Mesodermal cell (in vitro differentiated cells): ENCODE data around the gene CEP89.
"Not testable (repeated sequence)": the region's sequence is repeated elsewhere in the genome, so short reads cannot be mapped to it uniquely, and the experiment has no call there.

Experiments
- H3K27ac ChIP-seq: 2 replicates; pipeline ENCODE4 v1.7.0; 2013; ENCODE audit warnings: mild to moderate bottlenecking, low read depth, low read length, moderate library complexity; ENCODE audit not compliant: severe bottlenecking
- H3K36me3 ChIP-seq: 2 replicates; pipeline ENCODE4 v1.7.1; 2013; ENCODE audit warnings: mild to moderate bottlenecking, low read length, moderate library complexity; ENCODE audit not compliant: control insufficient read depth, insufficient read depth
- H3K4me1 ChIP-seq: one replicate; pipeline ENCODE4 v1.7.1; 2013; ENCODE audit warnings: mild to moderate bottlenecking, low read length; ENCODE audit not compliant: insufficient read depth, control insufficient read depth, poor library complexity, severe bottlenecking
- H3K4me3 ChIP-seq: 2 replicates; pipeline ENCODE4 v1.7.0; 2013; ENCODE audit warnings: low read length, control low read depth, mild to moderate bottlenecking; ENCODE audit not compliant: insufficient read depth, poor library complexity, severe bottlenecking; ENCODE audit errors: extremely low read depth
- H3K9me3 ChIP-seq: 2 replicates; pipeline ENCODE4 v1.7.1; 2013; ENCODE audit warnings: mild to moderate bottlenecking, low read length, moderate library complexity; ENCODE audit not compliant: control insufficient read depth
- WGBS, 2 experiments: methylation state at CpG; one replicate each; pipeline ENCODE4 v1.1.5; 2013; ENCODE audit warnings: missing lambda C conversion rate in 2 of 2; ENCODE audit not compliant: insufficient coverage in 2 of 2; 5-methylcytosine and 5-hydroxymethylcytosine counted together

The CEP89 gene

DNA sequence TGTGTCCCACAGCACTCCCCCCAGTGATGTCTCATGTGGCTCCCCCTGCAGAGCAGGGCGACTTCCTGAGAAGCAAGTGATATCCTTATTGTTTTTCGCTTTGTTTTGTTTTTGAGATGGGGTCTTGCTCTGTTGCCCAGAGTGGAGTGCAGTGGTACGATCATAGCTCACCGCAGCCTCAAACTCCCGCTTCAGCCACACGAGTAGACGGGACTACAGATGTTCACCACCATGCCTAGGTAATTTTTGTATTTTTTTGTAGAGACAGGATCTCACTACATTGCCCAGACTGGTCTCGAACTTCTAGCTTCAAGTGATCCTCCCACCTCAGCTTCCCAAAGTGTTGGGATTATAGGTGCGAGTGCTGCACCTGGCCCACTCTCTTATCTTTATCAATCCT lies 5.0 kb downstream of the CEP89 start:
- H3K4me3 ChIP-seq, result no peak overlapping the region
- peaks cover 61% of the 10 kb centered on the region for H3K36me3 ChIP-seq
- no peaks in the 10 kb centered on the region for H3K4me1 ChIP-seq
- H3K9me3 ChIP-seq, result no peaks in the 10 kb centered on the region
- no peak overlapping the region for H3K27ac ChIP-seq
- 87 to 96% methylated on average over 7 to 8 of the region's 9 CpGs for WGBS, 2 experiments

DNA sequence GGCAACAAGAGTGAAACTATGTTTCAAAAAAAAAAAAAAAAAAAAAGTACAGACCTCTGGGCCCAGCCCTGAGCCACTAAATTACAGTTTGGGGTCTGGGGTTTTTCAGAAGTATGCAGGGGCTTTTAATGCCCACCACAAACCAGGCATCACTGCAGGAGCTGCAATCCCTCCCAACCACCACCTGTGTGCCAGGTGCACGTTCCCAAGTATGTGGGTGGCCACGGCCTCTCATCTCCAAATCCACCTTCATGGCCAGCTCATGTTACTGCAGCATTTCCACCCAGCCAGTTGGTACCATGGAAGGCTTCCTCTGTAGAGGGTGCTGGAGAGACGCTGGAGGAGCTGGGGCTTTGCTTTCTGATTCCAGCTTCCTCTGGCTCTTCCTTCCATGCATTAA lies 26.5 kb downstream of the CEP89 start:
- Histone ChIP-seq H3K36me3 (peaks cover 68% of the 10 kb centered on the region), H3K9me3 (no peaks in the 10 kb centered on the region), H3K4me1 (no peaks in the 10 kb centered on the region), H3K4me3 (no peak overlapping the region), H3K27ac (no peak overlapping the region)
- 60 to 64% methylated on average over 3 of the region's 3 CpGs for WGBS, 2 experiments

DNA sequence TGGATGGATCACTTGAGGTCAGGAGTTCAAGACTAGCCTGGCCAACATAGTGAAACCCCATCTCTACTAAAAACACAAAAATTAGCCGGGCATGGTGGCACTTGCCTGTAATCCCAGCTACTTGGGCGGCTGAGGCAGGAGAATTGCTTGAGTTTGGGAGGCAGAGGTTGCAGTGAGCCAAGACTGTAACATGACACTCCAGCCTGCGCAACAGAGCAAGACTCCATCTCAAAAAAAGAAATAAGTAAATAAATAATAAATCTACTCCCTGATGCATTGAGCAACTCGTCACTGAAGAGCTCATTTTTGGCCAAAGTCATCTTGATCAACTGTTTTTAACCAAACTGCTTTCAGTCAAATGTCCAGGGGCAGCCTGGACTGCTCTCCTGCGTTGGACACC lies 30.5 kb downstream of the CEP89 start:
- H3K4me1 ChIP-seq, H3K9me3 ChIP-seq, H3K4me3 ChIP-seq, H3K27ac ChIP-seq: not testable (repeated sequence)
- 88 to 91% methylated on average over 2 of the region's 5 CpGs for WGBS, 2 experiments
- peaks cover 59% of the 10 kb centered on the region for H3K36me3 ChIP-seq

DNA sequence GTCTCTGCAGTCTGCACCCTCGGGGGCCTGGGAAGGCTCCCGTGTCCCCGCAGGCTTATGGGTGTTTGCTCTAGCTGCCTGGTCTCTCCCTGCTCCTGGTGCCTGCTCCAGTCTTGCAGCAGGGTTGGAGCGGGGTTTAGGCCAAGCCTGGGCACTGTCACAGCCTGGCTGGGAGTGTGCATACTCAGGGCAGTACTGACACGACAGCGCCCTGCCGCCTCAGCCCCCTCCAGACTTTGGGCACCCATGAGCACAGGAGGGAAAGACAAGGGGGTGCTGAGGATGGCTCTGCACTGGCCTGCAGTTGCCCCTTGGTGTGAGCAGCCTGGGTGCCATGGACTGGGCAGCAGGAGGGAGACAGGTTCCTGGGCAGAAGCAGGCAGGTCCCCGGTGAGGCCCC lies 35.7 kb downstream of the CEP89 start:
- no peaks in the 10 kb centered on the region for H3K9me3 ChIP-seq
- no peak overlapping the region for H3K27ac ChIP-seq
- no peaks in the 10 kb centered on the region for H3K4me1 ChIP-seq
- no peak overlapping the region for H3K4me3 ChIP-seq
- peaks cover 61% of the 10 kb centered on the region for H3K36me3 ChIP-seq
- 91 to 96% methylated on average over 8 of the region's 8 CpGs for WGBS, 2 experiments

DNA sequence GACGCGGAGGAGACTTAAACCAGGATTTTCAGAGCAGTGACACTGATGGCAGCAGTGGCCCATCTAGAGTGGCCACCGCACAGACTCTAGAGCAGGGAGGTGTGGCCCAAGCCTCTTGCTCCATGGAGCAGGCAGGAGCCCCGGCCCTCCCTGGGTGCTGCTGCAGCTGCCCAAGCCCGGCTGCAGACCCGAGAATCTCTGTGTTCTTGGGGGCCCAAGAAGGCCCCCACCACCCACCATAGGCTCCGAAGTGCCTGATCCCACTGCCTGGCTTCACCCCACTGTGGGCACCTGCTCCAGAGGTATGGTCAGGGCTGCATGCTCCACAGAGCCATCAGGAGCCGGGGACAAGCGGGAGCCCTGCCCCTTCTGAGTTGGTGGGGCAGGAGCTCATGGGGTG lies 36.1 kb downstream of the CEP89 start:
- WGBS, 2 experiments, result 88 to 94% methylated on average over 6 to 7 of the region's 9 CpGs
- H3K9me3 ChIP-seq, result no peaks in the 10 kb centered on the region
- H3K27ac ChIP-seq, result no peak overlapping the region
- H3K36me3 ChIP-seq, result peaks cover 65% of the 10 kb centered on the region
- H3K4me3 ChIP-seq, result no peak overlapping the region
- H3K4me1 ChIP-seq, result no peaks in the 10 kb centered on the region

DNA sequence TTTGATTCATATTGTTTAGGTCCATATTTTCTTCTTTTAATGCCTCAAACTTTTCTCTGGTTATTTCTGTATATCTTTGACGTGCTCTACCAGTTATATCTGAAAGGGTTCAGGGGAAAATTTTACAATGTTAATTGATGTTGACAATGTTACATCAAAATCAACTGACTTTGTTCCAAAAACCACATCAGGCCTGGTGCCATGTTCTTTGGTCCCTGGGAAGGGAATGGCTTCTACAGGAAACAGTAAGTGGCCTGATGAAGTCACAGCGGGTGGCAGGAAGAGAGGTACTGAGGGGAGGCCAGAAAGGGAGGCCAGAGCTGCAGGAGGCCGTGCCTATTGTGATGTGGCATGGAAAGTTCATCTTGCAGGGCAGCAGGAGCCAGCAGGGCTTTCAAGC lies 38.2 kb downstream of the CEP89 start:
- WGBS, 2 experiments, result 88 to 100% methylated on average over 1 to 2 of the region's 3 CpGs
- Histone ChIP-seq H3K4me1 (no peaks in the 10 kb centered on the region), H3K9me3 (no peaks in the 10 kb centered on the region), H3K36me3 (peaks cover 82% of the 10 kb centered on the region), H3K4me3 (no peak overlapping the region), H3K27ac (no peak overlapping the region)

DNA sequence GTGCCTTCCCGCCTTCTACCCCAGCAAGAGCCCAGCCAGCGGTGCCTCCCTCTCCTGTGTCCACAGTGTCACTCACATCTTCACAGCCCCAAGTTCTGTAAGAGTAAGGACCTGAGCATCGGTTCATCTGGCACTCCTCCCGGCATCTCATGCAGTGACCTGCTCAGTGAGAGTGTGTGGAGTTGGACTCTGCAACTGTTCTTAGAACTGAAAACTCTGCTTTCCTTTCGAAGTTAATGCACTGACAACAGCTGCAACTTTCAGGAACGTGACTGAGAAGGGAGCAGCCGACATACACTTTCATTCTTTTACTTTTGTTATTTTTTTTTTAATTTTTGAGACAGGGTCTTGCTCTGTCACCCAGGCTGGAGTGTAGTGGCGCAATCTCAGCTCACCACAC lies 41.2 kb downstream of the CEP89 start:
- Histone ChIP-seq H3K36me3 (peaks cover 75% of the 10 kb centered on the region), H3K27ac (no peak overlapping the region), H3K9me3 (no peaks in the 10 kb centered on the region), H3K4me3 (no peak overlapping the region), H3K4me1 (no peaks in the 10 kb centered on the region)
- WGBS, 2 experiments, result 98 to 100% methylated on average over 6 to 8 of the region's 8 CpGs

DNA sequence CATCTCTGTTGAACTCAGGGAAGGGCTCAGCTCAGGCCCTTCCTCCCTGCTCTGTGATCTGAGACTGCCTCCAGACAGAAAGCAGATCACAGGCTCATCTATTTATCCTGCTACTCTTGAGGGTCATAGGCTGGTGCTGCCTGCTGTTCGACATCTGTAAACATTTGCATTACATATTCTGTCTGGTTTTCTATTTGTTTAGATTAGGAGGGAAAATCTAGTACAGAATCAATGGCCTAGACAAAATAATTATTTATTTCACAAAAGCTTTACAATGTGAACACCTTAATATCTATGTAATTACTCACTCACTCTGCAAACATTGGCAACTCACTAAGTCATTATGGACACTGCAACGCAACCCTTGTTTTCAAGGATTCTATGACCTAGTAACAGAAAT lies 43.0 kb downstream of the CEP89 start:
- H3K27ac ChIP-seq, result no peak overlapping the region
- H3K9me3 ChIP-seq, result no peaks in the 10 kb centered on the region
- H3K4me1 ChIP-seq, result no peaks in the 10 kb centered on the region
- WGBS, 2 experiments, result no CpG with 5 or more reads among the region's 2 CpGs
- peaks cover 74% of the 10 kb centered on the region for H3K36me3 ChIP-seq
- H3K4me3 ChIP-seq, result no peak overlapping the region

DNA sequence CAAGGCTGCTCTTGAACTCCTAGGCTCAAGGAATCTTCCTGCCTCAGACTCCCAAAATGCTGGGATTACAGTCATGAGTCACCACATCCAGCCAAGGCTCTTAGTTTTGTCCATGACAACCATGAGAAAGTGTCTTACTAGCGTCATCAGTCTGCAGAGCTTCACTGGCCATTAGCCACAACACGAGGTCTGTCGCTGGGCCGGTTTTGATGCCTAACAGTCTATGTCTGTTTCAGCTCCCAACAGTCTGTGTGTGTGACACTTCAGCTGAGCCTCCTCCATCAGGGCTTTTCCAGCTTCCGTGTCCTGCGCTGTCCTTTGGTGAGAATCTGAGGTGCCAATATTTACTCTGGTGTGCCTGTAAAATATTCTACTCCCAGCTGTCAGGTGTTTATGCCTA lies 47.6 kb downstream of the CEP89 start:
- H3K4me1 ChIP-seq, result no peaks in the 10 kb centered on the region
- H3K4me3 ChIP-seq, result no peak overlapping the region
- H3K9me3 ChIP-seq, result no peaks in the 10 kb centered on the region
- 89 to 96% methylated on average over 4 to 6 of the region's 6 CpGs for WGBS, 2 experiments
- peaks cover 58% of the 10 kb centered on the region for H3K36me3 ChIP-seq
- H3K27ac ChIP-seq, result no peak overlapping the region

DNA sequence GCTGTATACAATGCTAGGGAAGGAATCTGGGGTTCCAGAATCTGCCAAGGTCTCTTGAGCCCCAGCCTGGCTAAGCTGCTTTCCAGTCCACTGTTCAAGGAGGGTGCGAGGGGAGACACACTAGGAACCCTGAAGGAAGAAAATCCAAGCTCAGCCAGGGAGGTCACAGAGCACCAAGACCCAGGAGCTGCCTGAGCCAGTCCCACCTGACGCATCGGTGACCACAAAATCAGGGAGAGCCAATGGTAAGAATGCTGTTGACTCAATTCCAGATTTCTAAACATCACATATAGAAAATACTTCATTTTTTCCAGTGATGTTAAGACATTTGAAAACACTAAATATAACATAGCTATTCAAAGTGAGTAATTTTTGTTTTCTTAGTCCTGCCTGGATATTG lies 50.1 kb downstream of the CEP89 start:
- Histone ChIP-seq H3K36me3 (peaks cover 50% of the 10 kb centered on the region), H3K4me3 (no peak overlapping the region), H3K4me1 (no peaks in the 10 kb centered on the region), H3K27ac (no peak overlapping the region), H3K9me3 (no peaks in the 10 kb centered on the region)
- WGBS, 2 experiments, result 92 to 93% methylated on average over 1 to 3 of the region's 3 CpGs

DNA sequence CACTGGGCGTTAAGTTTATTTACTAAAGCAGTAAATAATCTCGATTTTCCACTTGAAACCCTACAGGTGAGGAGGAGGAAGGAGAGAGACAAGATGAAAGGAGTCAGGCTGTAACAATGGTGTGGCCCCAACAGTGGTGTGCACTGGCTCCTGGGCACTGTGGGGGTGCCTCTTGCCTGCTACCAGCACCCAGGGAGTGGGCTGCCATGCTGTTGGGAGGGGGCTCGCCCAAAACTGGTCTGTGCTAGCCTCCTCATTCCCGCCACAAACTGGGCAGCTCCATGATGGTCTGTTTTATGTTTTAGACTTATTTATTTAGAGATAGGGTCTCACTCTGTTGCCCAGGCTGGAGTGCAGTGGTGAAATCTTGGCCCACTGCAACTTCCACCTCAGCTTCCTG lies 52.4 kb downstream of the CEP89 start:
- H3K9me3 ChIP-seq, result no peaks in the 10 kb centered on the region
- no peak overlapping the region for H3K27ac ChIP-seq
- no peaks in the 10 kb centered on the region for H3K4me1 ChIP-seq
- H3K36me3 ChIP-seq, result peaks cover 46% of the 10 kb centered on the region
- 80 to 86% methylated on average over 1 to 2 of the region's 4 CpGs for WGBS, 2 experiments
- no peak overlapping the region for H3K4me3 ChIP-seq

DNA sequence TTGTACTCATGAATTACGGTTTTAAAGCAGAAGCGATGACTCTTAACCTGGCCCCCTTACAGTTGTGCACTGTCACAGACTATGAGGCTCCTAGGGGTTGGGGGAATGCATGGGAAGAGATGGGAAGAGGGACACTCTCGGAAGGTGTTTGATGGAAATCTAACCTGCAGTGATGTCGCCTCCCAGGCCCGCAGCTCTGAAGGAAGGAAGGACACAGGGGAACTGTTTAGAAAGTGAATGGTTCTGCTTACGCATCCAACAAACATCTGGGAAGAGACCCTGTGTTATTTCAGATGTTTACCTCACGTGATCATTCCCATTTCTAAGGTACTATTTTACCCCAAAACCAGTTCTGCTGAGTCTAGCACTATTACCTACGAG lies 54.2 kb downstream of the CEP89 start:
- Histone ChIP-seq H3K27ac (no peak overlapping the region), H3K4me1 (no peaks in the 10 kb centered on the region), H3K36me3 (peaks cover 47% of the 10 kb centered on the region), H3K4me3 (no peak overlapping the region), H3K9me3 (no peaks in the 10 kb centered on the region)
- WGBS, 2 experiments, result 93 to 95% methylated on average over 3 to 7 of the region's 8 CpGs
